OCI-LY3 (cell line): ENCODE measurements around the gene ALAS2.
"Not testable (repeated sequence)": the region's sequence is repeated elsewhere in the genome, so short reads cannot be mapped to it uniquely, and the experiment has no call there.

Experiments
- H2AFZ ChIP-seq: fragments of 200-600, 300-600 bp; shearing (Covaris generic); 2 replicates; pipeline ENCODE4 v1.6.0; 2014; ENCODE audit warnings: antibody characterized with exemption, low read depth, low read length
- H3K27ac ChIP-seq: fragments of 200-600, 300-600 bp; sonication (generic); 2 replicates; pipeline ENCODE4 v1.5.1; 2014; ENCODE audit warnings: mild to moderate bottlenecking, low read length, moderate library complexity, mixed read lengths
- H3K27me3 ChIP-seq: fragments of 200-600, 300-600 bp; sonication (generic); 2 replicates; pipeline ENCODE4 v1.6.1; 2014; ENCODE audit warnings: low read depth, low read length, mixed read lengths
- H3K36me3 ChIP-seq: fragments of 200-600, 300-600 bp; sonication (generic); replicated peaks from 2 replicates; pipeline ENCODE3; 2014; ENCODE audit warnings: low read depth, low read length, mixed read lengths
- H3K4me1 ChIP-seq: fragments of 300-600, 200-600 bp; sonication (generic); 2 replicates; pipeline ENCODE4 v1.6.1; 2014; ENCODE audit warnings: low read length, mixed read lengths
- H3K4me2 ChIP-seq: fragments of 200-600, 300-600 bp; sonication (generic); 2 replicates; pipeline ENCODE4 v1.6.1; 2014; ENCODE audit warnings: low read length, mixed read lengths
- H3K4me3 ChIP-seq: fragments of 300-600, 200-600 bp; sonication (generic); 2 replicates; pipeline ENCODE4 v1.5.1; 2014; ENCODE audit warnings: antibody characterized with exemption, mild to moderate bottlenecking, low read length, moderate library complexity
- H3K79me2 ChIP-seq: fragments of 300-600, 200-600 bp; shearing (Covaris generic); 2 replicates; pipeline ENCODE4 v1.6.1; 2014; ENCODE audit warnings: mild to moderate bottlenecking, low read length, mixed read lengths
- H3K9ac ChIP-seq: fragments of 300-600, 200-600 bp; shearing (Covaris generic); 2 replicates; pipeline ENCODE4 v1.6.0; 2014; ENCODE audit warnings: mild to moderate bottlenecking, low read length, moderate library complexity
- H3K9me3 ChIP-seq: fragments of 200-600, 300-600 bp; shearing (Covaris generic); 2 replicates; pipeline ENCODE4 v1.6.1; 2014; ENCODE audit warnings: low read length, mixed read lengths; ENCODE audit not compliant: insufficient read depth
- H4K20me1 ChIP-seq: fragments of 200-600, 300-600 bp; sonication (generic); 2 replicates; pipeline ENCODE4 v1.6.1; 2016; ENCODE audit warnings: low read length, mixed read lengths; ENCODE audit not compliant: insufficient read depth
- CTCF ChIP-seq: fragments of 200-600, 300-600 bp; sonication (generic); IDR thresholded peaks from 2 replicates; pipeline ENCODE4 v1.5.1; 2014; ENCODE audit warnings: antibody characterized with exemption, low read length, low read depth
- EZH2phosphoT487 ChIP-seq: fragments of 200-600 bp; shearing (Covaris generic); IDR thresholded peaks from 2 replicates; pipeline ENCODE4 v1.6.1; 2018; ENCODE audit warnings: antibody characterized with exemption, mixed run types, low read depth

ALAS2 gene

GRCh38 chrX:55030271-55031205 lies at the start of gene ALAS2:
ALAS2 (minus strand) TSS chrX:55030977; CDS start chrX:55026000, 4,977 bp downstream.
- H3K79me2 ChIP-seq = no peaks in the 10 kb centered on the region
- H2AFZ ChIP-seq = no peak within 1 kb of the TSS
- H3K4me2 ChIP-seq = no peak within 1 kb of the TSS
- H3K27ac ChIP-seq = no peak within 1 kb of the TSS
- no peaks in the 10 kb centered on the region for H4K20me1 ChIP-seq
- no peak within 1 kb of the TSS for H3K9ac ChIP-seq
- TF ChIP-seq EZH2phosphoT487 (no peak), CTCF (no peak)
- H3K4me3 ChIP-seq = no peak within 1 kb of the TSS
- H3K4me1 ChIP-seq = no peaks in the 10 kb centered on the region
- H3K9me3 ChIP-seq = no peaks in the 10 kb centered on the region
- no peaks in the 10 kb centered on the region for H3K36me3 ChIP-seq
- H3K27me3 ChIP-seq = no peaks in the 10 kb centered on the region

GRCh38 chrX:55074851-55075467 lies 44.2 kb upstream of the ALAS2 start, which contains the start of gene PAGE2B:
PAGE2B (plus strand) TSS chrX:55075030; CDS start chrX:55076042, 1,012 bp downstream.
- H3K9ac ChIP-seq = no peak within 1 kb of the TSS
- H3K4me2 ChIP-seq = no peak within 1 kb of the TSS
- no peaks in the 10 kb centered on the region for H3K9me3 ChIP-seq
- H3K27me3 ChIP-seq = no peaks in the 10 kb centered on the region
- no peaks in the 10 kb centered on the region for H3K79me2 ChIP-seq
- H3K27ac ChIP-seq = no peak within 1 kb of the TSS
- H2AFZ ChIP-seq = no peak within 1 kb of the TSS
- no peaks in the 10 kb centered on the region for H3K4me1 ChIP-seq
- no peaks in the 10 kb centered on the region for H4K20me1 ChIP-seq
- H3K36me3 ChIP-seq = no peaks in the 10 kb centered on the region
- TF ChIP-seq CTCF = no peak
- TF ChIP-seq EZH2phosphoT487 = no peak
- H3K4me3 ChIP-seq = no peak within 1 kb of the TSS

- Histone ChIP-seq H3K4me1 (no peaks in the 10 kb centered on the region), H3K4me3 (no peak overlapping the region), H3K79me2 (no peaks in the 10 kb centered on the region), H2AFZ (no peak overlapping the region), H3K9me3 (no peaks in the 10 kb centered on the region), H4K20me1 (no peaks in the 10 kb centered on the region), H3K4me2 (no peak overlapping the region), H3K27me3 (no peaks in the 10 kb centered on the region), H3K27ac (no peak overlapping the region), H3K36me3 (no peaks in the 10 kb centered on the region), H3K9ac (no peak overlapping the region)
- TF ChIP-seq CTCF = no peak
- no peak for TF ChIP-seq EZH2phosphoT487
Measured at GRCh38 chrX:55072286-55072685, 41.5 kb upstream of the ALAS2 start.

- not testable (repeated sequence) for H3K9me3 ChIP-seq, H4K20me1 ChIP-seq, H2AFZ ChIP-seq, H3K36me3 ChIP-seq, H3K9ac ChIP-seq, H3K79me2 ChIP-seq, H3K4me2 ChIP-seq, H3K27me3 ChIP-seq, H3K27ac ChIP-seq, H3K4me1 ChIP-seq, H3K4me3 ChIP-seq
Measured at GRCh38 chrX:55067180-55067579, 36.4 kb upstream of the ALAS2 start.
